DND-41 (cell line): Measurements from ENCODE around the gene SREBF2.

Experiments used
- ATAC-seq: fragments of 200-7000 bp; cut with Tn5 transposase; 3 replicates; pipeline ENCODE4 v1.9.1; 2021; ENCODE audit warnings: low read depth; ENCODE audit not compliant: insufficient read depth
- DNase-seq: peaks from one replicate; pipeline ENCODE4 v3.0.0-alpha.2; 2020
- H2AFZ ChIP-seq: 2 replicates; pipeline ENCODE4 v1.6.0; 2012; ENCODE audit warnings: low read depth, low read length
- H3K27ac ChIP-seq: 2 replicates; pipeline ENCODE4 v1.5.1; 2012; ENCODE audit warnings: low read length, inconsistent platforms
- H3K27me3 ChIP-seq: fragments of 200-600 bp; sonication (generic); 2 replicates; pipeline ENCODE4 v1.6.0; 2012; ENCODE audit warnings: low read length, mild to moderate bottlenecking, inconsistent platforms; ENCODE audit not compliant: insufficient read depth, poor library complexity
- H3K36me3 ChIP-seq: 2 replicates; pipeline ENCODE4 v1.5.1; 2012; ENCODE audit warnings: low read length, inconsistent platforms; ENCODE audit not compliant: insufficient read depth
- H3K4me1 ChIP-seq: 2 replicates; pipeline ENCODE4 v1.5.1; 2012; ENCODE audit warnings: mild to moderate bottlenecking, low read length; ENCODE audit not compliant: insufficient read depth
- H3K4me2 ChIP-seq: 2 replicates; pipeline ENCODE4 v1.6.0; 2012; ENCODE audit warnings: mild to moderate bottlenecking, moderate library complexity, low read length, inconsistent platforms; ENCODE audit not compliant: insufficient read depth
- H3K4me3 ChIP-seq, 2 experiments: fragments of 200-600 bp in 1 of 2; shearing (Covaris generic) in 1 of 2; 2 replicates each; pipeline ENCODE4 v1.5.1; 2012 to 2016; ENCODE audit warnings: inconsistent platforms in 2 of 2, low read length in 2 of 2, mild to moderate bottlenecking in 2 of 2, low read depth in 1 of 2, moderate library complexity in 1 of 2
- H3K79me2 ChIP-seq: 2 replicates; pipeline ENCODE4 v1.6.0; 2012; ENCODE audit warnings: low read length, inconsistent platforms; ENCODE audit not compliant: insufficient read depth
- H3K9ac ChIP-seq: 2 replicates; pipeline ENCODE4 v1.6.0; 2012; ENCODE audit warnings: low read depth, mild to moderate bottlenecking, inconsistent platforms, low read length, moderate library complexity
- H3K9me3 ChIP-seq: 2 replicates; pipeline ENCODE4 v1.5.1; 2012; ENCODE audit warnings: low read length, moderate library complexity, mild to moderate bottlenecking, inconsistent platforms; ENCODE audit not compliant: insufficient read depth, severe bottlenecking
- H4K20me1 ChIP-seq: 2 replicates; pipeline ENCODE4 v1.6.0; 2012; ENCODE audit warnings: low read length; ENCODE audit not compliant: insufficient read depth
- CTCF ChIP-seq: IDR thresholded peaks from 2 replicates; pipeline ENCODE4 v1.5.1; 2012; ENCODE audit warnings: borderline replicate concordance, low read length, moderate library complexity, mild to moderate bottlenecking; ENCODE audit not compliant: poor library complexity, severe bottlenecking; ENCODE audit errors: extremely low read depth
- EZH2 ChIP-seq: IDR thresholded peaks from 3 replicates; pipeline ENCODE4 v1.6.1; 2012; ENCODE audit warnings: borderline replicate concordance, low read depth, mild to moderate bottlenecking, moderate library complexity, low read length, inconsistent platforms; ENCODE audit not compliant: severe bottlenecking

SREBF2 gene

GRCh38 chr22:41913040-41913719 is 80.3 kb downstream of the SREBF2 start:
- DNase-seq (no peak), ATAC-seq (no peak)
- no peak for TF ChIP-seq EZH2
- no peak for TF ChIP-seq CTCF
- Histone ChIP-seq H3K4me1 (no peaks in the 10 kb centered on the region; the same call in 1 of the 2 replicates), H3K27me3 (peaks cover 4% of the 10 kb centered on the region), H3K9ac (no peak overlapping the region), H3K36me3 (no peaks in the 10 kb centered on the region), H2AFZ (no peak overlapping the region), H3K27ac (no peak overlapping the region), H3K9me3 (no peaks in the 10 kb centered on the region), H3K4me2 (no peak overlapping the region), H4K20me1 (peaks cover 36% of the 10 kb centered on the region), H3K4me3 (no peak overlapping the region), H3K79me2 (no peaks in the 10 kb centered on the region)

- Histone ChIP-seq H3K9me3 (no peaks in the 10 kb centered on the region), H3K4me1 (no peaks in the 10 kb centered on the region; the same call in 1 of the 2 replicates), H3K9ac (no peak overlapping the region), H3K79me2 (no peaks in the 10 kb centered on the region), H3K36me3 (no peaks in the 10 kb centered on the region), H2AFZ (no peak overlapping the region), H3K4me3 (no peak overlapping the region), H4K20me1 (peaks cover 33% of the 10 kb centered on the region), H3K27ac (no peak overlapping the region), H3K4me2 (no peak overlapping the region), H3K27me3 (peaks cover 4% of the 10 kb centered on the region)
- TF ChIP-seq EZH2 (no peak), CTCF (no peak)
- ATAC-seq (no peak), DNase-seq (no peak)
These were observed 81.1 kb downstream of the SREBF2 start for GRCh38 chr22:41913842-41914534.

- H3K4me1 ChIP-seq: no peaks in the 10 kb centered on the region; the same call in 1 of the 2 replicates
- no peak for ATAC-seq
These were observed 81.7 kb downstream of the SREBF2 start for GRCh38 chr22:41914611-41915034.

More at GRCh38 chr22:41914611-41915034, 81.7 kb downstream of the SREBF2 start:
- Histone ChIP-seq H3K27ac (no peak overlapping the region), H3K9me3 (no peaks in the 10 kb centered on the region), H3K79me2 (no peaks in the 10 kb centered on the region), H3K36me3 (no peaks in the 10 kb centered on the region), H4K20me1 (peaks cover 30% of the 10 kb centered on the region), H3K27me3 (peaks cover 4% of the 10 kb centered on the region), H3K4me2 (no peak overlapping the region), H3K4me3 (no peak overlapping the region), H2AFZ (no peak overlapping the region), H3K9ac (no peak overlapping the region)
- TF ChIP-seq EZH2: no peak
- TF ChIP-seq CTCF: no peak
- no peak for DNase-seq
